Ascending aorta (tissue), 2 donors: ENCODE data around the gene TNFAIP2. TPM values are rescaled to one million over a fixed set of nuclear protein-coding genes. Genes with fewer than 3 reads are reported as not detected.

Experiments
- DNase-seq, 2 donors: peaks; one replicate each; pipeline ENCODE4 v3.0.0-alpha.2; 2019; ENCODE audit warnings: low spot score in 2 of 2
- H3K27ac ChIP-seq, 2 donors: fragments of 200-600 bp; sonication (generic); one replicate each; pipeline ENCODE4 v1.5.1; 2016 to 2017; ENCODE audit warnings: mild to moderate bottlenecking in 1 of 2
- H3K27me3 ChIP-seq: fragments of 200-600 bp; sonication (generic); one replicate; pipeline ENCODE4 v1.5.1; 2017
- H3K36me3 ChIP-seq, 2 donors: fragments of 200-600 bp; sonication (generic); one replicate each; pipeline ENCODE4 v1.5.1; 2016
- H3K4me1 ChIP-seq, 2 donors: fragments of 200-600 bp; sonication (generic); one replicate each; pipeline ENCODE4 v1.5.1; 2016 to 2017; ENCODE audit warnings: mild to moderate bottlenecking in 1 of 2
- H3K4me3 ChIP-seq, 2 donors: fragments of 200-600 bp; sonication (generic); one replicate each; pipeline ENCODE4 v1.5.1; 2016 to 2017; ENCODE audit warnings: mild to moderate bottlenecking in 1 of 2
- H3K9me3 ChIP-seq, 2 donors: fragments of 200-600 bp; sonication (generic); one replicate each; pipeline ENCODE4 v1.5.1; 2016
- intact Hi-C: fragments of 100-400 bp; cut with DNase I; formaldehyde crosslinking; loops from one replicate; pipeline ENCODE4 v1.15.1; 2023
- total RNA-seq: library from RNA; depleted of rRNA; stranded (reverse); fragments of >200 nt; gene quantifications from one replicate; pipeline ENCODE4 v1.1.0, GENCODE V29; 2016
- TF ChIP-seq, protein P1 (sequence below), 3 experiments: fragments of 200-600 bp in 2 of 3; fragments of 450-650 bp in 1 of 3; sonication (generic) in 2 of 3; IDR thresholded peaks; one replicate each; pipeline ENCODE4 v1.5.1; 2016 to 2019; ENCODE audit warnings: antibody characterized with exemption in 3 of 3, mild to moderate bottlenecking in 1 of 3, moderate library complexity in 1 of 3

TNFAIP2 gene
- total RNA-seq, 1 donor from 2014 or later: 133 TPM

GRCh38 chr14:103158688-103159087 is 35.4 kb downstream of the TNFAIP2 start:
- H3K27ac ChIP-seq: no peak overlapping the region
- H3K4me1 ChIP-seq: peaks cover 0 to 5% of the 10 kb centered on the region in 2 donors
- TF ChIP-seq, protein P1, sequence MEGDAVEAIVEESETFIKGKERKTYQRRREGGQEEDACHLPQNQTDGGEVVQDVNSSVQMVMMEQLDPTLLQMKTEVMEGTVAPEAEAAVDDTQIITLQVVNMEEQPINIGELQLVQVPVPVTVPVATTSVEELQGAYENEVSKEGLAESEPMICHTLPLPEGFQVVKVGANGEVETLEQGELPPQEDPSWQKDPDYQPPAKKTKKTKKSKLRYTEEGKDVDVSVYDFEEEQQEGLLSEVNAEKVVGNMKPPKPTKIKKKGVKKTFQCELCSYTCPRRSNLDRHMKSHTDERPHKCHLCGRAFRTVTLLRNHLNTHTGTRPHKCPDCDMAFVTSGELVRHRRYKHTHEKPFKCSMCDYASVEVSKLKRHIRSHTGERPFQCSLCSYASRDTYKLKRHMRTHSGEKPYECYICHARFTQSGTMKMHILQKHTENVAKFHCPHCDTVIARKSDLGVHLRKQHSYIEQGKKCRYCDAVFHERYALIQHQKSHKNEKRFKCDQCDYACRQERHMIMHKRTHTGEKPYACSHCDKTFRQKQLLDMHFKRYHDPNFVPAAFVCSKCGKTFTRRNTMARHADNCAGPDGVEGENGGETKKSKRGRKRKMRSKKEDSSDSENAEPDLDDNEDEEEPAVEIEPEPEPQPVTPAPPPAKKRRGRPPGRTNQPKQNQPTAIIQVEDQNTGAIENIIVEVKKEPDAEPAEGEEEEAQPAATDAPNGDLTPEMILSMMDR (IDR thresholded peaks at IDR 0.05): no peak
- intact Hi-C loops: no loop called here
- no peak overlapping the region for H3K4me3 ChIP-seq
- no peaks in the 10 kb centered on the region for H3K36me3 ChIP-seq
- DNase-seq: no peak
- H3K9me3 ChIP-seq: no peaks in the 10 kb centered on the region
- no peaks in the 10 kb centered on the region for H3K27me3 ChIP-seq

- TF ChIP-seq, protein P1 (IDR thresholded peaks at IDR 0.05): no peak
- Histone ChIP-seq H3K27ac (no peak overlapping the region), H3K9me3 (no peaks in the 10 kb centered on the region), H3K4me1 (peaks cover 0 to under 1% of the 10 kb centered on the region in 2 donors), H3K36me3 (no peaks in the 10 kb centered on the region), H3K4me3 (no peak overlapping the region), H3K27me3 (no peaks in the 10 kb centered on the region)
- intact Hi-C loops: no loop called here
- DNase-seq: no peak
Observed at GRCh38 chr14:103160321-103161053, 37.2 kb downstream of the TNFAIP2 start.

GRCh38 chr14:103161054-103161397 is 37.8 kb downstream of the TNFAIP2 start:
- intact Hi-C loops: no loop called here
- no peak for DNase-seq
- H3K36me3 ChIP-seq: no peaks in the 10 kb centered on the region
- H3K27me3 ChIP-seq: no peaks in the 10 kb centered on the region
- H3K4me3 ChIP-seq: no peak overlapping the region
- TF ChIP-seq, protein P1 (IDR thresholded peaks at IDR 0.05): no peak
- no peaks in the 10 kb centered on the region for H3K4me1 ChIP-seq
- no peaks in the 10 kb centered on the region for H3K9me3 ChIP-seq
- no peak overlapping the region for H3K27ac ChIP-seq

GRCh38 chr14:103163199-103163598 is 39.9 kb downstream of the TNFAIP2 start:
- Histone ChIP-seq H3K27me3 (no peaks in the 10 kb centered on the region), H3K9me3 (no peaks in the 10 kb centered on the region), H3K27ac (no peak overlapping the region), H3K4me3 (no peak overlapping the region), H3K4me1 (no peaks in the 10 kb centered on the region), H3K36me3 (no peaks in the 10 kb centered on the region)
- no peak for DNase-seq
- intact Hi-C loops: no loop called here
- TF ChIP-seq, protein P1 (IDR thresholded peaks at IDR 0.05): no peak

DNA sequence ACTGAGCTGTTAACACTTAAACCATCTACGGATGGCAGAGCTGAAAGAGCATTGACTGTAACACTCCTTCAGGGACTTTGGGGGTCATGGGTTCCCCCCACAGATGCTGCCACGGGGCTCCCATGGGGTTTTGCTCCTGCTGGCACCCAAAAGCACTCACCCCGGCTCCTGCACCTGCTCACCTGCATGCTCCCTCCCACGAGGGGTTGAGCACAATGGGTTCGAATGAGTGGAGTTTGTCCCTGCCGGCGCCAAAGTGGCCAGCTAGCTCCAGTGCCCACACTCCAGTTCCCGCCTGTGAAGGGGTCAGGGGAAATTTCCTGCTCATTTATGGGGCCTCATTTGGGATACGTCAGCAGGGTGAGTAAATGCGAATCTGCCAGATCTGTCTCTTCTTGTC is 40.7 kb downstream of the TNFAIP2 start:
- intact Hi-C loops: no loop called here
- TF ChIP-seq, protein P1 (IDR thresholded peaks at IDR 0.05): no peak
- no peak for DNase-seq
- Histone ChIP-seq H3K36me3 (no peaks in the 10 kb centered on the region), H3K4me3 (no peak overlapping the region), H3K27ac (no peak overlapping the region), H3K9me3 (peaks cover 0 to 6% of the 10 kb centered on the region in 2 donors), H3K27me3 (no peaks in the 10 kb centered on the region), H3K4me1 (no peaks in the 10 kb centered on the region)
